Measurements from ENCODE around the gene ASIC4. TPM values are rescaled to one million over a fixed set of nuclear protein-coding genes. Genes with fewer than 3 reads are reported as not detected.

The ASIC4 gene
- total and polyA plus RNA-seq, 2 of the 8 experiments (the other 6 are each of a cell fraction or from before 2014, with no cell fraction given): 0.12 to 0.22 TPM

DNA sequence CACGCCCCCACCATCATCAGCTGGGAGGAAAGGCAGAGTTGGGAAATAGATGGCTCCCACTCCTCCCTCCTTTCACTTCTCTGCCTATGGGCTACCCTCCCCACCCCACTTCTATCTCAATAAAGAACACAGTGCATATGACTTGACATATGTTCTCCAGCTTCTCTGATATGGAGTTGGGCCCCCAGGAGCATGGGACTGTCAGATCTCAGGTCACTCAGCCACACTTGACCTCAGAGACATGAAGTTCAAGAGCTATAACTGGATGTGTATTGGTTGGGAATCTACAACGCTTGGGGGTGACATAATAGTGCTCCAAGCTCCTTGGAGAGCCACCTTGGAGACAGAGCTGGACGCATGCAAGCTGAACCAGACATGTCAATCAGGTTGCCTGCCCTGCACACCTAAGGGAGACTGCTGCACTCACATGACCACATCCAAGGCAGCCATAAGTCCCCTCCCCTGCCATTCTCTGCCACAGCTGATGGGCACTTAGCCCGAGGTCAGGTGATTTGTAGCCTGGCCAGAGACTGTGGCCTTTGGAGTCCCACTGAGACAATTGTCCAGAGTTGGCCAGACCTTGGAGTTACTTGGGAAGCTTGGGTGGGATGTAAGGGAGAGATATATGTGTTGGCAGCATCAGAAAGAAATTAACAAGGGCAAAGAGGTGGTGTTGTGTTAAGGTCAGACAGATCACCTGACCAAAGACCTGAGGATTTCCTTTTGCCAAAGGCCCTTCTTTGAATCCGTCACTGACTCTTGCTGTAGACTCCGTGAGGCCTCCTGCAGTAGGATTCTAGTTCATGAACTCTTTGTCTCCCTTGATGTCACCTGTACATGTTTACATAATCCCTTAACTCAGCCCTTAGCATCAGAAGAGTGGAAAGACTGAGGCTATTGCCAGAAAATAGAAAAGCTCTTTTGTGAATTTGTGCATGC is 61.6 kb downstream of the ASIC4 start (continued):
- TF ChIP-seq EP300 (IDR thresholded peaks at IDR 0.05; ENCODE audit: borderline replicate concordance in 1 of 2, low read depth in 2 of 2, low read length in 2 of 2): no peak
- no peak for TF ChIP-seq TBP (IDR thresholded peaks at IDR 0.05; ENCODE audit: low read depth, low read length)
- TF ChIP-seq NANOG (IDR thresholded peaks at IDR 0.05; ENCODE audit: insufficient read depth, low read depth, low read length, poor library complexity, severe bottlenecking): no peak
